HG02981 (cell line): ENCODE results near the gene SCGB3A1.

ENCODE experiments used
- ATAC-seq: cut with Tn5 transposase; IDR thresholded peaks from one replicate; pipeline ENCODE4 v1.9.1; 2021; ENCODE audit warnings: mild to moderate bottlenecking, moderate library complexity; ENCODE audit not compliant: unreplicated experiment

Gene SCGB3A1

DNA sequence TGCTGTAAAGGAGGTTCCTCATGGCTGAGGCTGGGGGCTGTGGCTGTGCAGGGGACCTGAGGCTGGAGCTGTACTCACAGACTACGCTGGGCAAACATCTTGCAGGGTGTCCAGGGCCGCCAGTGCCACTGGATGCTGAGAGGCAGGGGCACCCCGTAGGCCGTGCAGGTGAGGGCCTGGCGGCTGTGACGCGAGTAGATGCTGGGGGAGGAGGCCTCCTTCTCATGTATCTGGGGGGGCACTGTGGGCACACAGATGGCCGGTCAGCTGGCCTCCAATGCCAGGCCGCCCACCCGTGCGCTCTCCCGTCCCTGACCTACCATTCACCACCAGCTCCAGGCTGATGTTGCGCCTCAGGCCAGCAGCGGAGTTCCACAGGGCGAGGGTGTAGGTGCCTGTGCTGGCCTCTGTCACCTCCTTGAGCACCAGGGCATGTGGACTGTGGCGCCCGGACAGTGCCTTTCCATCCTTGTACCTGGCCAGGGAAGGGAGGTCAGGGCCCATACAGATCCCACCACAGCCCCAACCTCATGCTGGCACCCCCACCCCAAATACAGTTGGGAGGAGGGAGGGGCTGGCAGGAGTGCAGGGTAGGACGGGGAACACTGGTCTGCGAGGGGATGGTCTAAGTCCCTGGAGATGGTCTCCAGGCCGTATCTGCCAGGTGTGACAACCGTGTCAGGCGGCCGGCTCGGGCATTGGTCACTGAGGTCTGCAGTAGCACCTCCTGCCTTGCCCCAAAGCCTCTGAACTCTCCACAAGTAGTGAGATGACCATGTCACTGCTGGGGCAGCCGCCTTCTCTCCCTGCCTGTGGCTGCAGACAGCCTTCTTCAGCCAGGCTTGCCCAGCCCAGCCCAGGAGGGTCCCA lies 34.7 kb upstream of the SCGB3A1 start:
- ATAC-seq, result no peak

- no peak for ATAC-seq
These were observed 34.0 kb upstream of the SCGB3A1 start for GRCh38 chr5:180625125-180625790.

DNA sequence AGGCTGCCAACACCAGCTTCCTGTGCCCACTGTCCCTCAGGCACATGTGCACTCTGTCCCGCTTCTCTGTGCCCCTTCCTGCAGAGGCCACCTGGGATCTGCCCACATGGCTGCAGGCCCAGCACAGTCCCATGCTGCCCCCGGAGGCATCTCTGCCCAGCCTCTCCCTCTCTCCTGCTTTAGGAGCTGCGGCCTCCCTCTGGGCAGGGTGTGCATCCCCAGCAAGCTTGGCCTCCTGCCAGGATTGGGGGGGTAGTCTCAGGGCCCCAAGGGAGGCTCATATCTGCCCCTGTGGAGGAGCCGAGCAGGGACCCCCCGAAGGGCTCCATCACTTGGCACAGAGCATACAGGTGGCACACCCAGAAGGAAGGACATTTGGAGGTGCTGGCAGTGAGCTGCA lies 33.3 kb upstream of the SCGB3A1 start:
- no peak for ATAC-seq

DNA sequence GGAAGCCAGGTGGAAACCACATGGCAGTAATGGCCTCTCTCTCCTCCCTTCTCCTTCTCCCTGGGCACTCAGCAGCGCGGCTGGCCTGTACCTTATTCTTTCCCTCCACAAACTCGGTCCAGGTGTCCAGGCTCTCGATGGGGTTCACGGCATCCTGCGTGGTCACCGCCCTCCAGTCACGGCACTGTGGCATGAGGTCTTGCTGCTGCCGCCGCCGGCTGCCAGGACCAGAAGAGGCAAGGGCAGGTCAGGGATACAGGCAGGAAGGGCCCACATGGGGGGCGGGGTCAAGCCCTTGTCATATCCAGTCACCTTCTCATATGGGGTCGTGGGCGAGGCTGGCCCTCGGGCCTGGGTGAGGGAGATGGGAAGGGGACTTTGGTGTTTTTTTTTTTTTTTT lies 32.5 kb upstream of the SCGB3A1 start:
- ATAC-seq, result no peak

DNA sequence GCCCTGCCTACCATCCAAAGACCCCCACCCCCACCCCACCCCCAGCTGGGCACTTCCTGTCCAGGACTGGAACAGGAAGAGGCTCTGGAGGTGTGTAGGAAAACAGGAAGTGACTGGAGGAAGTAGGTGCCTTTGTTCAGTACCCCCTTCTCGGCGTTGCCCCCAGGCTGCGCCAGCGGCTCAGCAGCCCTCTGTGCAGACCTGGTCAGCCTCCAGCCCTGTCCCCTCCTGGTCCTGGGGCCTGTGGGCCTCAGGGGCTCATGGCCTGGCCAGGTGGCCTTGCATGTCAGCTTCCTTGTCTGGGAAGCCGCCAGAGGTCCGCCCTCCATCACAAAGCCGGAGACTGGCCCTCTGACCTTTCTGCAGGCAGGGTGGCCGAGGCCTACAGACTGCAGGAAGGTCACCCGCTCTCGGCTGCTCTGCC lies 32.1 kb upstream of the SCGB3A1 start:
- ATAC-seq, result no peak

GRCh38 chr5:180622910-180623309 lies 31.6 kb upstream of the SCGB3A1 start:
- no peak for ATAC-seq

DNA sequence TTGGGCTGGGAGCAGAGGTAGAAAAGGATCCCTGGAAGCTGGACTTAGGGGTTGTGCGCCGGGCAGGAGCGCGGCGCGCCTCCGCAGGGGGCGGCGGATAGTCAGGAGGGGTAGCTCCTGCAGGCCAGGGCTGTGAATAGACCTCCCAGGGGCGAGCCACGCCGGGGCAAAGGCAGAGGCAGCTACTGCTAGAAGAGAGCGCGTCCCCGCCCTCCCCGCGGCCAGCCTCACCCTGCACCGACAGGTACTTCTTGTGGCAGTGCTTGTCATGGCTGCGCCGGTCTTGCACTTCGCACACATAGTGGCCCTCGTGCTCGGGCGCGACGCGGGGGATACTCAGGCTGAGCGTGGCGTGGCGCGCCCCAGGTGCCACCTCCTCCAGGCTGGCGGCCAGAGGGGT lies 30.0 kb upstream of the SCGB3A1 start:
- no peak for ATAC-seq

DNA sequence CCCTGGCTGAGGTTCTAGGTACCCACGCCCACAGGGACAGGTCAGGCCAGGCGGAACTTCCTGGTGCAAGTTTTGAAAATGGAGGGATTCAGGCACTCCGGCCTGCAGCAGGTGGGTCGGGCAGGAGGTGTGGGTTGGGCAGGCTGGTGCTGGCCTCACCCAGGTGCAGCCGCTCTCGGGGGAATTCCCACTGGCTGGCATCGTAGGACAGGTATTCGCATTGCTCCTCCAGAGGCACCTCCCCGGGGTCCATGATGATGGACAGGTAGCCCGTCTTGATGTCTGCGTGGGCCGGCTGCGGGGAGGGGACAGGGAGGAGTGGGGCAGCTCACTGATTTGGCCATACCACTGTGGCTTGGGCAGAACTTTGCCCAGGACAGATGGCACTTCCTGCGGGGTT lies 28.7 kb upstream of the SCGB3A1 start:
- ATAC-seq, result no peak

DNA sequence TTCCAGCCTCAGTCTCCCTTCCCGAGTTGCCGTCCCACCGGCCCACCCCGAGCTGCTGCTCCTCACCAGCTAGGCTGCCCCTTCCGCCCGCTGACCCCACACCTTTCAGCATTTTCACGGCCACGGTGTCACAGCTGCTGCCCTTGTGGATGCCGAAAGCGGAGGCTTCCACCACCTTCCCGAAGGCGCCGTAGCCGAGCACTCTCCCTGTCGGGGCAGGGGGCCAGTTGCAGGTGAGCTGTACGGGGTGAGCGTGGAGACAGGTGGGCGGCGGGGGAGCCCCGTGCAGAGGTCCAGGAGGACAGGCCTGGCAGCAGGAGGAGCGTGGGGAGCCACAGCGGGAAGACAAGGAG lies 28.2 kb upstream of the SCGB3A1 start:
- ATAC-seq, result no peak

DNA sequence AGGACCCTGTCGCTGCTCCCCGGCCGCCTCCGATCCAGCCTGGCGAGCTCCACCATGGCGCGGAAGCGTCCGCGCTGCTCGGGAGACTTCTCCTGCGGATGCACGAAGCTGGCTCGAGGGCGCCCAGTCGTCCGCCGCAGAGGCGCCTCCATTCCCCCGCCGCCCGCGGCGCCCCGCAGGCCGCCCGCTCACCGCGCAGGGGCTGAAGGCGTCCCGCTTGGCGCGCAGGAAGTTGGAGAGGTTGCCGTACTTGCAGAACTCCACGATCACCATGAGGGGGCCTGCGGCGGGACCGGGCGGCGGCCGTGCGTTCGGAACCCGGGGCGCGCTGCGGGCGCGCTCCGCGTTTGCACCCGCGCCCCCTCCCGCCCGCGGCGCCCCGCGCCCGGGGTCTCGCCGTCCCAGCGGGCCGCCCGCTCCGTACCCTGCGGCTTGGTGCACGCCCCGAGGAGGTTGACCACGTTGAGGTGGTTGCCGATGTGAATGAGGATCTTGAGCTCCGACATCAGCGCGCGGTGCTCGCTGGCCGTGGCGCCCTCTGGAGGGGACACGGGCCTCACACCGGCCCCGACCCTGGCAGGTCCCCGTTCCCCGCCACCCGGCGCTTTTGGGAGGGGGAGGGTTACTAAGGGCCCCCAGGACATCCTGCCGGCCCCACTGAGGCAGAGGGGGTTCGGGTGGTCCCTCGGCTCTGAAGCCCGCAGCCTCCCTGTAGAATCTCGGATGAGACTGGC lies 27.7 kb upstream of the SCGB3A1 start:
- no peak for ATAC-seq

GRCh38 chr5:180618487-180618828 lies 27.2 kb upstream of the SCGB3A1 start:
- no peak for ATAC-seq

DNA sequence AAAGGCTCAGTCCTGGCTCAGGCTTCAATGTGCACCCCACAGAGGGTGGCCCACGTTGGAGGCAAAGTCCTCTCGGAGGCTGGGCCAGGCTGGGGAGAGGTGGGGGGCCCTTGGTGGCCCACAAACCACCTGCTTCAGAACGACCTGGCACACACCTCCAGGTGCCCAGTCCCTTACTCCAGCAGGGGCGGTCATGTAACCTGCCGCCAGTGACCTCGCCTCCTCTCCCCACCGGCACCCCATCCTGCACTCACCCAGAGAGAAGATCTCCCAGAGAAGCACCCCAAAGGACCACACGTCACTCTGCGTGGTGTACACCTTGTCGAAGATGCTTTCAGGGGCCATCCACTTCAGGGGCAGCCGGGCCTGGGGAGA lies 22.5 kb upstream of the SCGB3A1 start:
- ATAC-seq, result no peak

- ATAC-seq, result no peak
These were observed 22.0 kb upstream of the SCGB3A1 start for GRCh38 chr5:180613188-180613813.

DNA sequence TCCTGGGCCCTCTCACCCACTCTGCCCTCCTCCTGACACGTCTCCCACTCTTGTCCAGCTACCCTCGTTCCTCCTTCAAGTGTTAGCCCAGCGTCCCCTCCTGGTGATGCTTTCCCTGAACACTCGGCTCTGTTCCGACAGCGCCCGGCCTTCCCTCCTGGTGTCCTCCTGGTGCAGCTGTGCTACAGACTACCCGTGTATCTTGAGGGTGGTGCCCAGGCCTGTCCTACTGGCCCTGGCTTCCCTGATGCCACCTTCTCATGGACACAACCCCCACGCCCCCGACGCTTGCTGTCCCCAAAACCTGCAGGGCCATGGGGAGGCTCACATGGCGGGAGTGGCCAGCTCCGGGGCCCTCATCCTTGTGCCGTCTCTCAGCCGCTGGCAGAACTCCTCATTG lies 21.4 kb upstream of the SCGB3A1 start:
- ATAC-seq, result no peak

- ATAC-seq, result no peak
These were observed 20.0 kb upstream of the SCGB3A1 start for GRCh38 chr5:180611140-180611850.

GRCh38 chr5:180609817-180610550 lies 18.7 kb upstream of the SCGB3A1 start:
- no peak for ATAC-seq

GRCh38 chr5:180609386-180609785 lies 18.1 kb upstream of the SCGB3A1 start:
- no peak for ATAC-seq

DNA sequence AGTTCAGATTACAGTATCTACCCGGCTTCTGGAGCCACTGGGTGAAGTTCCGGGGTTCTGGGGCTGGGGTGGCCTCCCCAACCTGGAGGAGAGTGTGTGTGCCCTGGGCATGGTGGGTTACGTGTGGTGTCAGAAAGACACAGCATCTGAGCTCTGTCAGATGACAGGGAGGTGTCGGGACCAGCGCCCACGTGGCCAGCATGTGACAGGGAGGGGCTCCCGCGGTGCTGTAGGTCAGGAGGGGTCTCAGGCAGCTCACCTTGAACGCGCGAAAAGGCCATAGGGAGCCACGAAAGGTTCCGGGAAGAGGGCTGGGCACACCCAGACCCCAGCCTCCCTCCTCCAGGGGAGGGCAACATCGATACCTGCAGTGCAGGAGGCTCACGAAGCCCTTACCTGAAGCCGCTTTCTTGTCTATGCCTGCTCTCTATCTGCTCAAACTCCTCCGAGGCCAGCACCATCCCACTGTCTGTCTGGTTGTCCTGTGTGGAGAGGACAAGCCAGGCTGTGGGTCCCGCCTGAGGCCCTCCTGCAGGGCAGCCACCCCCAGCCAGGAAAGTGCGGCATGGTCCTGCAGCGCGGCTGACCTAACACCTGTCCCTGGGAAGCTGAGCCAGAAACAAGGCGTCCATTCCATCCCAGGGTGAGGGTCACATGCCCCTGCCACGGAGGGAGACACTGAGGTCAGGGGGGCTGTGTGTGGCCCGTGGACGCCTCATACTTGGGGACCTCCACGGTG lies 17.4 kb upstream of the SCGB3A1 start:
- no peak for ATAC-seq

GRCh38 chr5:180607861-180608571 lies 16.7 kb upstream of the SCGB3A1 start:
- no peak for ATAC-seq
